Osteoblast (primary cell): ENCODE measurements around the gene GALNT2. TPM values are rescaled to one million over a fixed set of nuclear protein-coding genes. Genes with fewer than 3 reads are reported as not detected.

Experiments used
- DNase-seq: peaks from one replicate; pipeline ENCODE4 v3.0.0; 2011; ENCODE audit warnings: low spot score, mixed read lengths; ENCODE audit not compliant: insufficient read length; ENCODE audit errors: missing footprints
- H2AFZ ChIP-seq: 2 replicates; pipeline ENCODE4 v1.6.0; 2011; ENCODE audit warnings: mild to moderate bottlenecking, low read length
- H3K27ac ChIP-seq: 2 replicates; pipeline ENCODE4 v1.5.1; 2011; ENCODE audit warnings: mild to moderate bottlenecking, low read depth, low read length, moderate library complexity
- H3K27me3 ChIP-seq: 2 replicates; pipeline ENCODE4 v1.6.0; 2012; ENCODE audit warnings: mild to moderate bottlenecking, control low read depth, inconsistent platforms, low read length, moderate library complexity; ENCODE audit not compliant: insufficient read depth
- H3K36me3 ChIP-seq: 2 replicates; pipeline ENCODE4 v1.5.1; 2011; ENCODE audit warnings: mild to moderate bottlenecking, low read length, control low read depth, moderate library complexity; ENCODE audit not compliant: insufficient read depth
- H3K4me1 ChIP-seq: 2 replicates; pipeline ENCODE4 v1.5.1; 2011; ENCODE audit warnings: mild to moderate bottlenecking, low read length, control low read depth, moderate library complexity; ENCODE audit not compliant: insufficient read depth
- H3K4me2 ChIP-seq: 2 replicates; pipeline ENCODE4 v1.6.0; 2011; ENCODE audit warnings: mild to moderate bottlenecking, low read length; ENCODE audit not compliant: insufficient read depth
- H3K4me3 ChIP-seq: fragments of 200-600 bp; sonication (generic); 3 replicates; pipeline ENCODE4 v1.5.1; 2012; ENCODE audit warnings: mild to moderate bottlenecking, low read length, inconsistent platforms; ENCODE audit not compliant: insufficient read depth
- H3K79me2 ChIP-seq: 2 replicates; pipeline ENCODE4 v1.6.0; 2012; ENCODE audit warnings: mild to moderate bottlenecking, low read length, control low read depth, inconsistent platforms; ENCODE audit not compliant: insufficient read depth
- H3K9me3 ChIP-seq: 2 replicates; pipeline ENCODE4 v1.5.1; 2011; ENCODE audit warnings: low read depth, low read length, control low read depth
- H4K20me1 ChIP-seq: 2 replicates; pipeline ENCODE4 v1.6.0; 2012; ENCODE audit warnings: mild to moderate bottlenecking, low read length, control low read depth; ENCODE audit not compliant: insufficient read depth
- total RNA-seq: library from RNA; depleted of rRNA; stranded (reverse); fragments of >200 nt; gene quantifications from 2 replicates; pipeline ENCODE4 v1.2.3, GENCODE V29; 2012
- TF ChIP-seq, protein P1 (sequence below): IDR thresholded peaks from 2 replicates; pipeline ENCODE4 v1.5.1; 2011; ENCODE audit warnings: mild to moderate bottlenecking, low read depth, low read length, moderate library complexity; ENCODE audit errors: extremely low read depth

Gene GALNT2
- total RNA-seq, 1 donor, result 83.2 TPM

DNA sequence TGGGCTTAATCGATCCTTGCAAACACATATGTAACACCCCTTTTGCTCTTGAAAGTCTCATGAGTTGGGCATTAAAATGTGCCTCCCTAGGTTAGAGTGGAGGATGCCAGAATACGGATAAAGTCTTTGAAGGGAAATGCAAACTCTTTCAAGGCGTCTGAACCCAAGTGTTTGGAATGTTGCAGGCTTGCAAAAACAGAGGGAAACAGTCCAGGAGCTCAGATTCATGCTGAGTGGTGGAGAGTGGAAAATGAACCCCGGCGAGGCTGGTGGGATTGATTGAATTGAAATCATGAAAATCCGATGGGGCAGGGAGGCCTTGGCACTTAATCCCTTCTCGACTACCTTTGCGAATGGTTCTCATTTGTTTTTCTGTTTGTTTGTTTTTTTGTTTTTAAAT, 183.6 kb downstream of the GALNT2 start:
- Histone ChIP-seq H3K79me2 (peaks cover 6% of the 10 kb centered on the region), H3K4me2 (no peak overlapping the region), H3K36me3 (peaks cover 61% of the 10 kb centered on the region), H3K27me3 (no peaks in the 10 kb centered on the region), H3K27ac (no peak overlapping the region), H4K20me1 (peaks cover 17% of the 10 kb centered on the region), H3K4me1 (no peaks in the 10 kb centered on the region), H3K4me3 (no peak overlapping the region), H2AFZ (no peak overlapping the region), H3K9me3 (no peaks in the 10 kb centered on the region)
- TF ChIP-seq, protein P1, sequence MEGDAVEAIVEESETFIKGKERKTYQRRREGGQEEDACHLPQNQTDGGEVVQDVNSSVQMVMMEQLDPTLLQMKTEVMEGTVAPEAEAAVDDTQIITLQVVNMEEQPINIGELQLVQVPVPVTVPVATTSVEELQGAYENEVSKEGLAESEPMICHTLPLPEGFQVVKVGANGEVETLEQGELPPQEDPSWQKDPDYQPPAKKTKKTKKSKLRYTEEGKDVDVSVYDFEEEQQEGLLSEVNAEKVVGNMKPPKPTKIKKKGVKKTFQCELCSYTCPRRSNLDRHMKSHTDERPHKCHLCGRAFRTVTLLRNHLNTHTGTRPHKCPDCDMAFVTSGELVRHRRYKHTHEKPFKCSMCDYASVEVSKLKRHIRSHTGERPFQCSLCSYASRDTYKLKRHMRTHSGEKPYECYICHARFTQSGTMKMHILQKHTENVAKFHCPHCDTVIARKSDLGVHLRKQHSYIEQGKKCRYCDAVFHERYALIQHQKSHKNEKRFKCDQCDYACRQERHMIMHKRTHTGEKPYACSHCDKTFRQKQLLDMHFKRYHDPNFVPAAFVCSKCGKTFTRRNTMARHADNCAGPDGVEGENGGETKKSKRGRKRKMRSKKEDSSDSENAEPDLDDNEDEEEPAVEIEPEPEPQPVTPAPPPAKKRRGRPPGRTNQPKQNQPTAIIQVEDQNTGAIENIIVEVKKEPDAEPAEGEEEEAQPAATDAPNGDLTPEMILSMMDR, result no peak
- no peak for DNase-seq

DNA sequence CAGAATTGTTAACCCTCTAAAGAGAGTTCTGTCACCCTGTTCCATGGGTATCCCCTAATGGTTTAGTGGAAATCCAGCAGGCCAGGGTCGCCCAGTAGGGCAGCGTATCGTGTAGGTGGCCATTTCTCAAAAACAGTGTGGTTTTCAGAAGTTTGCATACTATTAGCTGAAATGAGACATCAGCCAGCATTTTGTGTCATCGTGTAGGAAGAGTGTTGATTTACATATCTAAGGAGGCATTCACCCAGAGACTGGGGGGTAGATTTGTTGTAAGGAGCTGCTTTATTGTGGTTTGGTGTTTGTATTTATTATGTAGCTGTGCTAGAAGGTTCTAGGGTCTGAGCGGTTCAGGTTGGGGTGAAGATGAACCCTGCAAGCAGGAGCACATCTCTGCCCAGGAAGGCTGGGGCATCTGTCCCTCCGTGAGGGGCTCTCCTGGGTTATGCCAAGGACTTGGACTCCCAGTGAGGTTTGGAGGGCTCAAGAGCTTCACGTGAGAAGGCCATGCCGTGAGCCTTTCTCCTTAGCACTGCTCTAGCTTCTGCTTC, 184.7 kb downstream of the GALNT2 start:
- Histone ChIP-seq H3K36me3 (peaks cover 55% of the 10 kb centered on the region), H3K4me1 (no peaks in the 10 kb centered on the region), H3K4me2 (no peak overlapping the region)

DNA sequence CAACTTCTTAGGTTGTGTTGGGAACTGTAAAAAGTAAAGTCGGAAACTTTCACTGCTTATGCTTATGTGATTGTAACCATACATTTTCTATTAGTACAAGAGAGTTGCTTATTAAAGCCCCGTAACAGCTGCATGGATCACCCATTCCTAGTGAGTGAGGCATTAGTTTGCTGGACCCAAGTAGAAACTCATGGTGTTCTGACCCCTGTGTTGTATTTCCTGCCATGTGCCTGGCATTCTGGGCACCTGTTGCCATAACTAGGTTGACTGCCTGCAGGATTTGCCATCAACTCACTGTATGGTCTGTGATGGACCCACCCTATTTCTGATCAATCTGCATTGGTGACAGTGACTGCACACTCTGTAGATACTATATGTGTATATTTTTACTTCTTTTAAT, 186.1 kb downstream of the GALNT2 start:
- Histone ChIP-seq H3K4me1 (no peaks in the 10 kb centered on the region), H3K4me2 (no peak overlapping the region), H3K36me3 (peaks cover 60% of the 10 kb centered on the region), H3K27me3 (no peaks in the 10 kb centered on the region), H3K9me3 (no peaks in the 10 kb centered on the region), H4K20me1 (peaks cover 23% of the 10 kb centered on the region), H3K27ac (no peak overlapping the region), H3K4me3 (no peak overlapping the region), H3K79me2 (peaks cover 6% of the 10 kb centered on the region), H2AFZ (no peak overlapping the region)
- no peak for DNase-seq
- TF ChIP-seq, protein P1, result no peak

More for the DNA sequence above, 184.7 kb downstream of the GALNT2 start:
- Histone ChIP-seq H3K27ac (no peak overlapping the region), H3K27me3 (no peaks in the 10 kb centered on the region), H4K20me1 (peaks cover 17% of the 10 kb centered on the region), H3K79me2 (peaks cover 6% of the 10 kb centered on the region), H3K9me3 (no peaks in the 10 kb centered on the region), H3K4me3 (no peak overlapping the region), H2AFZ (no peak overlapping the region)
- DNase-seq, result no peak
- TF ChIP-seq, protein P1, result no peak

DNA sequence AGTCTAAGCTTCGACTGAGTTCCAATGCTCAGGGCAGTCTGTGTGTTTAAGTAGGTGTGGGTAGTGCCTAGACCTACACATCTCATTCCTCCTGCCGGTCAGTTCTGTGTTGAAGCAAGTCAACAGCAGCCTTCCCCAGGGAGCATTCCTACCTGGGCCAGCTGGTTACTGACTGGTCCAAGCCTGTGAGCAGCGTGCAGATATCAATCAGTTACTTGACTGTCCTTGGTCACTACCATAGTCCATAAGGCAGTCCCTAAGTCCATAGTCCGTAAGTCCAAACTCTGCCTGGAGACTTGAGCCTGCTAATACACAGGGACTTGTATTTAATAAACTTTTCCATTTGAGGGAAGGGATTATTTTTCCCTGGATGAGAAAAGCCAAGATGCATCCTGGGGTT, 187.2 kb downstream of the GALNT2 start:
- TF ChIP-seq, protein P1, result no peak
- Histone ChIP-seq H3K4me1 (no peaks in the 10 kb centered on the region), H3K79me2 (peaks cover 6% of the 10 kb centered on the region), H3K9me3 (no peaks in the 10 kb centered on the region), H3K4me2 (no peak overlapping the region), H2AFZ (no peak overlapping the region), H4K20me1 (peaks cover 23% of the 10 kb centered on the region), H3K27ac (no peak overlapping the region), H3K27me3 (no peaks in the 10 kb centered on the region), H3K36me3 (peaks cover 64% of the 10 kb centered on the region), H3K4me3 (no peak overlapping the region)
- DNase-seq, result no peak
